SU-DHL-6 (cell line): Measurements from ENCODE around the gene GTF3A.

Experiments used
- H2AFZ ChIP-seq: fragments of 200-600 bp; sonication (generic); 2 replicates; pipeline ENCODE4 v1.6.1; 2014; ENCODE audit warnings: low read depth, mild to moderate bottlenecking, moderate library complexity, mixed read lengths, antibody characterized with exemption, low read length; ENCODE audit not compliant: severe bottlenecking
- H3F3A ChIP-seq: fragments of 200-600 bp; shearing (Covaris generic); 2 replicates; pipeline ENCODE4 v1.6.0; 2016; ENCODE audit warnings: antibody characterized with exemption, mild to moderate bottlenecking; ENCODE audit not compliant: insufficient read depth
- H3K27ac ChIP-seq: fragments of 200-600 bp; sonication (generic); 2 replicates; pipeline ENCODE4 v1.5.1; 2016; ENCODE audit warnings: low read depth, mild to moderate bottlenecking, low read length, moderate library complexity, mixed read lengths
- H3K27me3 ChIP-seq: fragments of 200-600 bp; sonication (generic), shearing (Covaris generic); 2 replicates; pipeline ENCODE4 v1.6.0; 2014; ENCODE audit warnings: mild to moderate bottlenecking, low read length
- H3K36me3 ChIP-seq: fragments of 200-600 bp; sonication (generic); 2 replicates; pipeline ENCODE4 v1.6.1; 2014; ENCODE audit warnings: mild to moderate bottlenecking, low read length, mixed read lengths
- H3K4me2 ChIP-seq: fragments of 300-600, 200-600 bp; shearing (Covaris generic), sonication (generic); 2 replicates; pipeline ENCODE4 v1.6.0; 2014; ENCODE audit warnings: low read length, low read depth, mild to moderate bottlenecking; ENCODE audit not compliant: poor library complexity, severe bottlenecking
- H3K4me3 ChIP-seq: fragments of 200-600 bp; sonication (generic); 2 replicates; pipeline ENCODE4 v1.5.1; 2014; ENCODE audit warnings: antibody characterized with exemption, low read length, mild to moderate bottlenecking, mixed read lengths; ENCODE audit not compliant: insufficient read depth, poor library complexity, severe bottlenecking
- H3K79me2 ChIP-seq: fragments of 200-600 bp; sonication (generic); 2 replicates; pipeline ENCODE4 v1.6.1; 2014; ENCODE audit warnings: mild to moderate bottlenecking, low read length, moderate library complexity; ENCODE audit not compliant: insufficient read depth
- H3K9ac ChIP-seq: fragments of 200-600 bp; sonication (generic); 2 replicates; pipeline ENCODE4 v1.7.0; 2014; ENCODE audit warnings: mild to moderate bottlenecking, low read length
- H3K9me2 ChIP-seq: fragments of 200-600 bp; sonication (generic); replicated peaks from 2 replicates; pipeline ENCODE4 v1.6.1; 2014; ENCODE audit warnings: low read length; ENCODE audit not compliant: insufficient read depth
- H3K9me3 ChIP-seq: fragments of 200-600 bp; sonication (generic); 2 replicates; pipeline ENCODE4 v1.6.1; 2014; ENCODE audit warnings: low read length, mixed read lengths; ENCODE audit not compliant: insufficient read depth
- H4K20me1 ChIP-seq: fragments of 200-600 bp; sonication (generic); 2 replicates; pipeline ENCODE4 v1.6.1; 2014; ENCODE audit warnings: low read depth, mild to moderate bottlenecking, antibody characterized with exemption, low read length, moderate library complexity, mixed read lengths
- CTCF ChIP-seq: fragments of 200-600 bp; sonication (generic); IDR thresholded peaks from one replicate; pipeline ENCODE4 v1.5.1; 2017; ENCODE audit warnings: antibody characterized with exemption, mild to moderate bottlenecking, low read length, moderate library complexity; ENCODE audit not compliant: insufficient read depth, poor library complexity, severe bottlenecking
- EZH2phosphoT487 ChIP-seq: fragments of 200-600 bp; sonication (generic), shearing (Covaris generic); conservative IDR thresholded peaks from 2 replicates; pipeline ENCODE4 v1.6.1; 2018; ENCODE audit warnings: mild to moderate bottlenecking, antibody characterized with exemption, low read length, moderate library complexity, mixed read lengths

Gene GTF3A

GRCh38 chr13:27389891-27390290 lies 34.5 kb upstream of the GTF3A start:
- no peaks in the 10 kb centered on the region for H3K27me3 ChIP-seq
- no peaks in the 10 kb centered on the region for H4K20me1 ChIP-seq
- no peak overlapping the region for H3K9ac ChIP-seq
- no peak overlapping the region for H3K27ac ChIP-seq
- no peaks in the 10 kb centered on the region for H3K9me3 ChIP-seq
- H3K4me3 ChIP-seq = no peak overlapping the region
- no peaks in the 10 kb centered on the region for H3K36me3 ChIP-seq
- no peaks in the 10 kb centered on the region for H3K79me2 ChIP-seq
- H3K9me2 ChIP-seq = no peaks in the 10 kb centered on the region
- no peaks in the 10 kb centered on the region for H3F3A ChIP-seq
- TF ChIP-seq CTCF = no peak
- TF ChIP-seq EZH2phosphoT487 = no peak
- H2AFZ ChIP-seq = no peak overlapping the region
- no peak overlapping the region for H3K4me2 ChIP-seq

GRCh38 chr13:27391471-27391870 lies 32.9 kb upstream of the GTF3A start:
- H3K27me3 ChIP-seq = no peaks in the 10 kb centered on the region
- no peaks in the 10 kb centered on the region for H3K9me3 ChIP-seq
- no peak for TF ChIP-seq CTCF
- no peak for TF ChIP-seq EZH2phosphoT487
- H2AFZ ChIP-seq = no peak overlapping the region
- H3K4me3 ChIP-seq = no peak overlapping the region
- no peak overlapping the region for H3K27ac ChIP-seq
- H3K9me2 ChIP-seq = no peaks in the 10 kb centered on the region
- H3K36me3 ChIP-seq = no peaks in the 10 kb centered on the region
- no peak overlapping the region for H3K4me2 ChIP-seq
- no peaks in the 10 kb centered on the region for H3K79me2 ChIP-seq
- H3K9ac ChIP-seq = no peak overlapping the region
- no peaks in the 10 kb centered on the region for H4K20me1 ChIP-seq
- no peaks in the 10 kb centered on the region for H3F3A ChIP-seq

- Histone ChIP-seq H3F3A (no peaks in the 10 kb centered on the region), H3K9me3 (no peaks in the 10 kb centered on the region), H3K27me3 (no peaks in the 10 kb centered on the region), H4K20me1 (no peaks in the 10 kb centered on the region), H2AFZ (no peak overlapping the region), H3K9ac (no peak overlapping the region), H3K4me2 (no peak overlapping the region), H3K79me2 (no peaks in the 10 kb centered on the region), H3K4me3 (no peak overlapping the region), H3K36me3 (no peaks in the 10 kb centered on the region), H3K9me2 (no peaks in the 10 kb centered on the region), H3K27ac (no peak overlapping the region)
- no peak for TF ChIP-seq CTCF
- TF ChIP-seq EZH2phosphoT487 = no peak
These were observed 31.3 kb upstream of the GTF3A start for GRCh38 chr13:27393101-27393500.
